Measurements from ENCODE around the gene C3orf18. TPM values are rescaled to one million over a fixed set of nuclear protein-coding genes. Genes with fewer than 3 reads are reported as not detected.

Gene C3orf18
- total and polyA plus RNA-seq, 2 donors (not counting 3 experiments of a cell fraction or from before 2014, with no cell fraction given): 1.7 to 2.9 TPM

DNA sequence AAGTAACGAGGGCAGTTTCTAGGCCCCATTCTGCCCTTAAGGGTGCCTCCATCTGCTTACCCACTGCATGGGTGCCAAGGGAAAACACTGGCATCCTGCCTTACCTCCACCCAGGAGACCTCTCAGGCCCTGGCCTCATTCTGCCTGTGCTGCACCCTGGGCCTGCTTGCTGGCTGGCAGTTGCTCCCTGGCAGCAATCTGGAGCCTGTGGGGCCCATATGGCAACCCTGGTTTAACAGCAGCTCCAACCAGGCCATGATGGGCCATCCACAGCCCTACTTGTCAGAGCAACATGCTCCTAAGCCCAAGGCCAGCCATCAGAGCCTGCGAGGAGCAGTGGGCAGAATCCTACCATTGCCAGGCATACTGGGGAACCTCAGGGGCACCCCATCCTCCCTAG, 3.7 kb downstream of the C3orf18 start:
- no TSS peak for BruUV-seq (replicated peaks)
- CTCF ChIA-PET: interaction anchor here (1.9 kb wide), 1 partner anchor 22 kb away, joined by 5 read pairs; no protein-coding TSS in a partner anchor

More for the DNA sequence above, 3.7 kb downstream of the C3orf18 start:
- H3K9ac ChIP-seq (replicated peaks; ENCODE audit: extremely low read depth, insufficient read depth, low read length): no peak overlapping the region
- no peak for DNase-seq (ENCODE audit: low read depth, low spot score)
- dilution Hi-C loops (cut with MboI; ENCODE audit: extremely low pct_ligation_motif_present, low sequenced_read_pairs) (no loop called here), intact Hi-C loops (cut with micrococcal nuclease) (no loop called here)
- H4K20me1 ChIP-seq (replicated peaks; ENCODE audit: control insufficient read depth, extremely low read depth, insufficient read depth, low read length): no peaks in the 10 kb centered on the region
- no peak for FAIRE-seq
- no peaks in the 10 kb centered on the region for H3K9me1 ChIP-seq (replicated peaks; ENCODE audit: control insufficient read depth, extremely low read depth, insufficient read depth, low read length)
- H3K4me1 ChIP-seq (ENCODE audit: control insufficient read depth, extremely low read depth, insufficient read depth, low read length): peaks cover 4% of the 10 kb centered on the region
- no peaks in the 10 kb centered on the region for H3K9me3 ChIP-seq (replicated peaks; ENCODE audit: control insufficient read depth, insufficient read depth, low read length)
- no peaks in the 10 kb centered on the region for H3K79me2 ChIP-seq (ENCODE audit: control insufficient read depth, insufficient read depth, low read length)
- H3K27me3 ChIP-seq (ENCODE audit: control insufficient read depth in 2 of 2, insufficient read depth in 2 of 2, low read length in 2 of 2): no peaks in the 10 kb centered on the region
- H3K4me2 ChIP-seq (ENCODE audit: insufficient read depth, low read length): no peak overlapping the region
- no peak overlapping the region for H2AFZ ChIP-seq (ENCODE audit: low read depth, low read length)
- TF ChIP-seq, protein P1, sequence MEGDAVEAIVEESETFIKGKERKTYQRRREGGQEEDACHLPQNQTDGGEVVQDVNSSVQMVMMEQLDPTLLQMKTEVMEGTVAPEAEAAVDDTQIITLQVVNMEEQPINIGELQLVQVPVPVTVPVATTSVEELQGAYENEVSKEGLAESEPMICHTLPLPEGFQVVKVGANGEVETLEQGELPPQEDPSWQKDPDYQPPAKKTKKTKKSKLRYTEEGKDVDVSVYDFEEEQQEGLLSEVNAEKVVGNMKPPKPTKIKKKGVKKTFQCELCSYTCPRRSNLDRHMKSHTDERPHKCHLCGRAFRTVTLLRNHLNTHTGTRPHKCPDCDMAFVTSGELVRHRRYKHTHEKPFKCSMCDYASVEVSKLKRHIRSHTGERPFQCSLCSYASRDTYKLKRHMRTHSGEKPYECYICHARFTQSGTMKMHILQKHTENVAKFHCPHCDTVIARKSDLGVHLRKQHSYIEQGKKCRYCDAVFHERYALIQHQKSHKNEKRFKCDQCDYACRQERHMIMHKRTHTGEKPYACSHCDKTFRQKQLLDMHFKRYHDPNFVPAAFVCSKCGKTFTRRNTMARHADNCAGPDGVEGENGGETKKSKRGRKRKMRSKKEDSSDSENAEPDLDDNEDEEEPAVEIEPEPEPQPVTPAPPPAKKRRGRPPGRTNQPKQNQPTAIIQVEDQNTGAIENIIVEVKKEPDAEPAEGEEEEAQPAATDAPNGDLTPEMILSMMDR (IDR thresholded peaks at IDR 0.05; ENCODE audit: extremely low read depth in 1 of 2, insufficient read depth in 1 of 2, low read depth in 1 of 2, low read length in 2 of 2): no peak
- TF ChIP-seq MYC (IDR thresholded peaks at IDR 0.05; ENCODE audit: low read depth, low read length) (no peak), POLR2A (IDR thresholded peaks at IDR 0.05; ENCODE audit: low read depth, low read length) (no peak), JUN (IDR thresholded peaks at IDR 0.05; ENCODE audit: borderline replicate concordance, insufficient read depth, insufficient read length, low read depth) (no peak), POLR2AphosphoS5 (IDR thresholded peaks at IDR 0.05; ENCODE audit: insufficient read depth, low read depth, low read length) (no peak), EZH2 (IDR thresholded peaks at IDR 0.05; ENCODE audit: borderline replicate concordance, low read depth, low read length, severe bottlenecking) (no peak), FOS (IDR thresholded peaks at IDR 0.05; ENCODE audit: borderline replicate concordance, insufficient read depth, low read length) (no peak)
- TF ChIP-seq, protein P2, sequence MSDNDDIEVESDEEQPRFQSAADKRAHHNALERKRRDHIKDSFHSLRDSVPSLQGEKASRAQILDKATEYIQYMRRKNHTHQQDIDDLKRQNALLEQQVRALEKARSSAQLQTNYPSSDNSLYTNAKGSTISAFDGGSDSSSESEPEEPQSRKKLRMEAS (IDR thresholded peaks at IDR 0.05; ENCODE audit: insufficient read depth, insufficient read length): no peak
- H3K4me3 ChIP-seq (replicated peaks in 1 of 3; ENCODE audit: insufficient read depth in 1 of 3, low read depth in 1 of 3, low read length in 3 of 3): no peak overlapping the region
- POLR2A ChIA-PET: no interaction called here
- no peak overlapping the region for H3K27ac ChIP-seq (ENCODE audit: insufficient read depth, low read depth, low read length)
- H3K36me3 ChIP-seq (ENCODE audit: control insufficient read depth in 2 of 2, extremely low read depth in 1 of 2, insufficient read depth in 2 of 2, low read length in 2 of 2): no peaks in the 10 kb centered on the region

All from endothelial cell of umbilical vein (primary cell).